Kidney (tissue), 14 donors: Measurements from ENCODE around the gene EHHADH. TPM values are rescaled to one million over a fixed set of nuclear protein-coding genes. Genes with fewer than 3 reads are reported as not detected.

Source experiments
- DNase-seq, 5 donors: peaks; one replicate each; pipeline ENCODE4 v3.0.0-alpha.2; 2013 to 2020
- FAIRE-seq: peaks from 2 replicates; lab custom pipeline; 2012; peaks lifted over from hg19 to GRCh38; lab: Jason Lieb, UNC
- H3K27ac ChIP-seq, 2 donors: one replicate each; pipeline ENCODE4 v1.7.0; 2013; ENCODE audit warnings: low read depth in 2 of 2, low read length in 2 of 2, inconsistent platforms in 1 of 2
- H3K27me3 ChIP-seq: one replicate; pipeline ENCODE4 v1.7.1; 2013; ENCODE audit warnings: low read length, inconsistent platforms; ENCODE audit not compliant: control insufficient read depth, insufficient read depth
- H3K36me3 ChIP-seq, 3 donors: one replicate each; pipeline versions ENCODE4 v1.7.0 to v1.7.1; 2013; ENCODE audit warnings: low read length in 3 of 3, control low read depth in 1 of 3, inconsistent platforms in 1 of 3; ENCODE audit not compliant: insufficient read depth in 3 of 3, control insufficient read depth in 2 of 3
- H3K4me1 ChIP-seq, 3 donors: one replicate each; pipeline versions ENCODE4 v1.7.0 to v1.7.1; 2013; ENCODE audit warnings: low read length in 3 of 3, inconsistent platforms in 1 of 3, low read depth in 1 of 3; ENCODE audit not compliant: control insufficient read depth in 2 of 3, insufficient read depth in 2 of 3
- H3K4me3 ChIP-seq, 3 donors: one replicate each; pipeline versions ENCODE4 v1.7.0 to v1.8.1; 2013; ENCODE audit warnings: low read length in 3 of 3, control low read depth in 1 of 3, inconsistent platforms in 1 of 3
- H3K9ac ChIP-seq, 3 donors: one replicate each; pipeline versions ENCODE4 v1.7.0 to v1.7.1; 2013; ENCODE audit warnings: low read length in 3 of 3, control low read depth in 1 of 3, inconsistent platforms in 1 of 3
- H3K9me3 ChIP-seq, 3 donors: one replicate each; pipeline versions ENCODE4 v1.7.0 to v1.7.1; 2013; ENCODE audit warnings: low read length in 3 of 3, control low read depth in 1 of 3, inconsistent platforms in 1 of 3; ENCODE audit not compliant: control insufficient read depth in 2 of 3, insufficient read depth in 1 of 3
- intact Hi-C: fragments of 100-400 bp; cut with DNase I; formaldehyde crosslinking; loops from one replicate; pipeline ENCODE4 v1.11.1; 2022
- polyA plus RNA-seq: library from polyadenylated mRNA; stranded (reverse); fragments of 350-450 nt; fragmentation: Illumina TruSeq; extraction: RNeasy Lipid Tissue Mini Kit (QIAGEN cat#74804); gene quantifications from one replicate; pipeline ENCODE4 v1.2.3, GENCODE V29; 2014; ENCODE audit warnings: low read depth, low replicate concordance; ENCODE audit not compliant: insufficient read depth
- total RNA-seq: library from RNA; stranded (reverse); fragmentation: NEBNext Ultra II Directional; extraction: Animal tissue kit (Norgen Biotek cat#: 25700); gene quantifications from one replicate; pipeline ENCODE4 v1.2.1, GENCODE V29; 2021
- TF ChIP-seq, protein P1 (sequence below): IDR thresholded peaks from 3 replicates; pipeline ENCODE4 v1.5.1; 2012; ENCODE audit warnings: mild to moderate bottlenecking, moderate library complexity, borderline replicate concordance; ENCODE audit not compliant: insufficient read depth; ENCODE audit errors: extremely low read depth
- donor health status: control.
- donor health status: control.
- donor health status: control.
- donor health status: control.
- donor health status: control.
- donor health status: DM: yes; HTN: yes; CAD: no.
- donor health status: Normal renal cell carcinoma (clear cell type).

Gene EHHADH
- total and polyA plus RNA-seq, 2 donors from 2014 or later, result 27.9 to 60.9 TPM

DNA sequence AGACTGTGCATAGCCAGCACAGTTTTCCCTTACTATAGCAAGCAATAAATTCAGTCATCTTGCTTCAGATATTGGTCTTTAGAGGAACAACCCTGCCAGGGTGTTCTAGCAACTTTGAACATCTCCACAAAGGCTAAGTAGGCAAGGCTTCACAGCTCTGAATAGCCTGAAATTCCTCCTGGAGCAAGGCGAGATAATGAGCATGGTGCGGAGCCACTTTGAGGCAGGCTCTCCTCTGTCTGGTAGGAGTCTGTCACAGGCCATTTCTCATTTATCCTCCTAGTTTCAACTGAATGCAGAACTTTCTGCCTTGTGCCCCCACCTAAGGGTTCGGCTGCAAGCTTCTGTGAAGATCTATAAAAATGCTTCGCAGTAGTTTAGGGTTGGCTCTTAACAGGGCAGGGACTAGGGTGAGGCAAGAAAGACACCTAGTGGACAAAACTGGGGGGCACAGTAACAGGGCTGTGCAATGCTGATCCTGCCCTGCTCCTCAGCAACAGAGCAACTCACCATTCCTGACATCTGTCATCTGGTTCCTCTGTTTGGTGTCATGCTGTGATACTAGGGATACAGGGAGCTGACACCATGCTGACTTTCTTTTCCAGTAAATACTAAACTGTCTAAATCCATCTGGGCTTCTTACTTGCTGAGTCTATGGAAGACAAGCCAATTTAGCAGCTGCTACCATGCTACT is 16.6 kb upstream of the EHHADH start:
- no peaks in the 10 kb centered on the region for H3K27me3 ChIP-seq
- H3K4me3 ChIP-seq, result no peak overlapping the region
- no peak overlapping the region for H3K27ac ChIP-seq
- FAIRE-seq, result no peak
- TF ChIP-seq, protein P1, sequence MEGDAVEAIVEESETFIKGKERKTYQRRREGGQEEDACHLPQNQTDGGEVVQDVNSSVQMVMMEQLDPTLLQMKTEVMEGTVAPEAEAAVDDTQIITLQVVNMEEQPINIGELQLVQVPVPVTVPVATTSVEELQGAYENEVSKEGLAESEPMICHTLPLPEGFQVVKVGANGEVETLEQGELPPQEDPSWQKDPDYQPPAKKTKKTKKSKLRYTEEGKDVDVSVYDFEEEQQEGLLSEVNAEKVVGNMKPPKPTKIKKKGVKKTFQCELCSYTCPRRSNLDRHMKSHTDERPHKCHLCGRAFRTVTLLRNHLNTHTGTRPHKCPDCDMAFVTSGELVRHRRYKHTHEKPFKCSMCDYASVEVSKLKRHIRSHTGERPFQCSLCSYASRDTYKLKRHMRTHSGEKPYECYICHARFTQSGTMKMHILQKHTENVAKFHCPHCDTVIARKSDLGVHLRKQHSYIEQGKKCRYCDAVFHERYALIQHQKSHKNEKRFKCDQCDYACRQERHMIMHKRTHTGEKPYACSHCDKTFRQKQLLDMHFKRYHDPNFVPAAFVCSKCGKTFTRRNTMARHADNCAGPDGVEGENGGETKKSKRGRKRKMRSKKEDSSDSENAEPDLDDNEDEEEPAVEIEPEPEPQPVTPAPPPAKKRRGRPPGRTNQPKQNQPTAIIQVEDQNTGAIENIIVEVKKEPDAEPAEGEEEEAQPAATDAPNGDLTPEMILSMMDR, result peak; percentile 39
- H3K36me3 ChIP-seq, result no peaks in the 10 kb centered on the region
- H3K9ac ChIP-seq, result no peak overlapping the region
- H3K9me3 ChIP-seq, result no peaks in the 10 kb centered on the region
- intact Hi-C loops, result no loop called here
- peak in 4 of 5 donors; percentile 29 to 51 (median 40) for DNase-seq
- peaks cover 0 to 2% (median 0%) of the 10 kb centered on the region in 3 donors for H3K4me1 ChIP-seq

DNA sequence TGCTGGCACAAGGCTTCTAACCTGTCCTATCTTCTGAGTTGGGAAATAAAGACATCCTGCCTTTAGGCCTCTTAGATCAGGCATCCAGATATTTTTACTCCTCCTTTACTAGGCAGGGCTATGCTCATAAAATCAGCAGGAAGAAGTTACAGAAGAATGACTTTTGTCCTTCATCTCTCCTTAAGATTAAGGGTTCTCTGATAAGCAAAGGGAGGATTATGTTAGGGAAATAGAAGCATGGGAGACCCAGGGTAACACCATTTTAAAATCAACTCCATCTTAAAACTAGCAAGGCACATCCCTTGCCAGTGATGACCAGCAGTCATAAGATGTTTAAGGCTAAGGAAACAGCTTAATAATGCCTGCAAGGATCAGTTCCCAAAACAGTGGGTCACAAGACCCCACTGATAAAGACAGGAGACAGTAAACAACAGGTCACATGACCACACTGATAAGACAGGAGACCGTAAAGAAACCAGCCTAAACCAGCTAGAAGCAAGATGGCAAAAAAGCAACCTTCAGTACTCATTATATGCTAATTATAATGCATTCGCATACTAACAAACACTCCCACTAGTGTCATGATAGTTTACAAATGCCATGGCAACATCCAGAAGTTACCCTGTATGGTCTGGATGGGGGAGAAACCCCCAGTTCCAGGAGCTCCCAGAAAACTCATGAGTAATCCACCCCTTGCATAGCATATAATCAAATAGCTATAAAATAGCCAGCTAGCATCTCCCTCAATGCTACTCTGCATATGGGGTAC is 14.5 kb upstream of the EHHADH start:
- H3K9ac ChIP-seq, result no peak overlapping the region
- TF ChIP-seq, protein P1, result no peak
- no peaks in the 10 kb centered on the region for H3K36me3 ChIP-seq
- intact Hi-C loops, result no loop called here
- H3K9me3 ChIP-seq, result no peaks in the 10 kb centered on the region
- FAIRE-seq (no peak), DNase-seq (no peak)
- no peaks in the 10 kb centered on the region for H3K27me3 ChIP-seq
- H3K27ac ChIP-seq, result no peak overlapping the region
- peaks cover 0 to 2% (median 0%) of the 10 kb centered on the region in 3 donors for H3K4me1 ChIP-seq
- no peak overlapping the region for H3K4me3 ChIP-seq

DNA sequence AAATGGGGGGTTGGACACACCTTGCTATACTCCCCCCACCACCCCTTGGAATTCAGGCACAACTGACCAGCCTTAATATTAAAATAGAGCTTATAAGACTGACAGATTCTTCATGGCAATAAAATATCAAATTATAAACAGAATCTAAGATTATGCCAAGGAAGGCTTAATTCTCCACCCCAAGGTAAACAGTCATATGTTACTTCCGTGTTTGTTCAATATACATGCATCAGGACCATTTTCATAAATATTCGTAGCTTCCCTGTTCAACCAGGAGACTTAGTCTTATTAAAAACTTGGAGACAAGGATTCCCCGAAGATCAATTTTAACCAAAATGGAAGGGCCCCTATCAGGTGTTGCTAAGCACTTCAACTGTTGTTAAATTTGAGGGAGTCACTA is 13.3 kb upstream of the EHHADH start:
- no peak for DNase-seq
- no peaks in the 10 kb centered on the region for H3K36me3 ChIP-seq
- TF ChIP-seq, protein P1, result no peak
- no peak overlapping the region for H3K27ac ChIP-seq
- peaks cover 0 to 2% (median 0%) of the 10 kb centered on the region in 3 donors for H3K4me1 ChIP-seq
- no peak overlapping the region for H3K9ac ChIP-seq
- no peak overlapping the region for H3K4me3 ChIP-seq
- no peak for FAIRE-seq
- intact Hi-C loops, result no loop called here
- no peaks in the 10 kb centered on the region for H3K9me3 ChIP-seq
- no peaks in the 10 kb centered on the region for H3K27me3 ChIP-seq
